GM10248 (cell line): ENCODE data around the gene TCF7L2.

Experiments used
- CTCF ChIA-PET: fragments of 300-600 bp; sonication (Branson Sonifier 250); formaldehyde crosslinking; extraction: SDS; loops from one replicate; lab custom pipeline; 2021; ENCODE audit warnings: antibody characterized with exemption; lab: Yijun Ruan, JAX
- POLR2A ChIA-PET: fragments of 350-650 bp; sonication (Branson Sonifier 250); formaldehyde crosslinking; extraction: SDS; loops from one replicate; lab custom pipeline; 2020; ENCODE audit warnings: antibody characterized with exemption; lab: Yijun Ruan, JAX
- DNase-seq: peaks from one replicate; pipeline ENCODE4 v3.0.0; 2012; ENCODE audit errors: extremely low spot score
- TF ChIP-seq, protein P1 (sequence below): IDR thresholded peaks from 2 replicates; pipeline ENCODE4 v1.5.1; 2012; ENCODE audit warnings: mild to moderate bottlenecking, low read depth; ENCODE audit errors: extremely low read depth, missing control alignments, control extremely low read depth

Gene TCF7L2

DNA sequence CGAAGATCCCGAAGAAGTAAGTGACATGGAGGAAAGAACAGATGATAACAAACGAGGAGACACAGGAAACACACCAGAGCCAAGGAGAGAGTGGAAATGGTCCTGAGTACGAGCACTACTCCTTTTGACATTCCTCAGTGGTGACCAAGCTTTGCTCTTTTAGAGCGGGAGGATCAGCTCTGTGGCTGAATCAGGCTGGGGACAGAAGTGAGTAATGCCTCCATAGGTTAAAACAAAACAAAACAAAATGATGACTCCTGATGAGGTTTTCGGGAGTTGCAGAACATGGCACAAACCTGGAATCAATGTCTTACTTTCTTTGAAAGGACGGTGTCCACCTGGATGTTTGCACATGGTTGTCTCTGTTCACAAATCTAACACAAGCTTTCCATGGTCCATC, 30.3 kb upstream of the TCF7L2 start:
- CTCF ChIA-PET, result no interaction called here

GRCh38 chr10:112926906-112927688, 22.9 kb upstream of the TCF7L2 start:
- POLR2A ChIA-PET, result no interaction called here
- CTCF ChIA-PET, result interaction anchor here (0.8 kb wide), 1 partner anchor 8 kb away, joined by 3 read pairs; no protein-coding TSS in a partner anchor
- TF ChIP-seq, protein P1, sequence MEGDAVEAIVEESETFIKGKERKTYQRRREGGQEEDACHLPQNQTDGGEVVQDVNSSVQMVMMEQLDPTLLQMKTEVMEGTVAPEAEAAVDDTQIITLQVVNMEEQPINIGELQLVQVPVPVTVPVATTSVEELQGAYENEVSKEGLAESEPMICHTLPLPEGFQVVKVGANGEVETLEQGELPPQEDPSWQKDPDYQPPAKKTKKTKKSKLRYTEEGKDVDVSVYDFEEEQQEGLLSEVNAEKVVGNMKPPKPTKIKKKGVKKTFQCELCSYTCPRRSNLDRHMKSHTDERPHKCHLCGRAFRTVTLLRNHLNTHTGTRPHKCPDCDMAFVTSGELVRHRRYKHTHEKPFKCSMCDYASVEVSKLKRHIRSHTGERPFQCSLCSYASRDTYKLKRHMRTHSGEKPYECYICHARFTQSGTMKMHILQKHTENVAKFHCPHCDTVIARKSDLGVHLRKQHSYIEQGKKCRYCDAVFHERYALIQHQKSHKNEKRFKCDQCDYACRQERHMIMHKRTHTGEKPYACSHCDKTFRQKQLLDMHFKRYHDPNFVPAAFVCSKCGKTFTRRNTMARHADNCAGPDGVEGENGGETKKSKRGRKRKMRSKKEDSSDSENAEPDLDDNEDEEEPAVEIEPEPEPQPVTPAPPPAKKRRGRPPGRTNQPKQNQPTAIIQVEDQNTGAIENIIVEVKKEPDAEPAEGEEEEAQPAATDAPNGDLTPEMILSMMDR, result no peak
- DNase-seq, result no peak

More for the DNA sequence above, 30.3 kb upstream of the TCF7L2 start:
- TF ChIP-seq, protein P1, result no peak
- no peak for DNase-seq
- POLR2A ChIA-PET, result no interaction called here

GRCh38 chr10:112927980-112928379, 22.1 kb upstream of the TCF7L2 start:
- ChIA-PET CTCF (interaction anchor here (0.8 kb wide), 1 partner anchor 9 kb away, joined by 3 read pairs; no protein-coding TSS in a partner anchor), POLR2A (no interaction called here)
- DNase-seq, result no peak
- TF ChIP-seq, protein P1, result no peak

- ChIA-PET POLR2A (no interaction called here), CTCF (no interaction called here)
- TF ChIP-seq, protein P1, result no peak
- DNase-seq, result no peak
Measured at GRCh38 chr10:112932658-112933057, 17.4 kb upstream of the TCF7L2 start.

DNA sequence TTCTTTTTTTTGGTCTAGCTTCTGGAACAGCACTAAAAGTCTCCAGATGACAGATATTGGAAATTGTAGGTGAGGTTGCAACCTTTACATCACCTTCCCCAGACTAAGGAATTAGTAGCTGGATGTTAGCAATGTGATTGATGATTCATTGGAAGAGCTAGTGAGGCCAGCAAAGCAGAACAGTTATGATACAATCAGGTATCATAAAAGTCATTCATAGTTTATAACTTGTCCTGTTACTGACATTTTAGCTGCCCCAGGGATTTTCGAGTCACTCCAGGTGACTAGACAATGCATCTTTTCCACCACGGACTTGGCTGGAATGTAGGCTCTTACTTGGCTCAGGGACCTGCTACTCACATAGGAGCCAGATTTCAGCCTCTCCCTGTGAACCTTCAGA, 15.9 kb upstream of the TCF7L2 start:
- ChIA-PET CTCF (no interaction called here), POLR2A (no interaction called here)
- DNase-seq, result no peak
- TF ChIP-seq, protein P1, result no peak

GRCh38 chr10:112938808-112939482, 11.1 kb upstream of the TCF7L2 start:
- ChIA-PET CTCF (interaction anchor here (1.0 kb wide), 1 partner anchor 24 kb away, joined by 3 read pairs; no protein-coding TSS in a partner anchor), POLR2A (no interaction called here)
- TF ChIP-seq, protein P1, result no peak
- DNase-seq, result no peak
